Osteoblast (primary cell): ENCODE results near the gene PTGR3. TPM values are rescaled to one million over a fixed set of nuclear protein-coding genes. Genes with fewer than 3 reads are reported as not detected.

ENCODE experiments used
- DNase-seq: peaks from one replicate; pipeline ENCODE4 v3.0.0; 2011; ENCODE audit warnings: low spot score, mixed read lengths; ENCODE audit not compliant: insufficient read length; ENCODE audit errors: missing footprints
- H2AFZ ChIP-seq: 2 replicates; pipeline ENCODE4 v1.6.0; 2011; ENCODE audit warnings: mild to moderate bottlenecking, low read length
- H3K27ac ChIP-seq: 2 replicates; pipeline ENCODE4 v1.5.1; 2011; ENCODE audit warnings: mild to moderate bottlenecking, low read depth, low read length, moderate library complexity
- H3K27me3 ChIP-seq: 2 replicates; pipeline ENCODE4 v1.6.0; 2012; ENCODE audit warnings: mild to moderate bottlenecking, control low read depth, inconsistent platforms, low read length, moderate library complexity; ENCODE audit not compliant: insufficient read depth
- H3K36me3 ChIP-seq: 2 replicates; pipeline ENCODE4 v1.5.1; 2011; ENCODE audit warnings: mild to moderate bottlenecking, low read length, control low read depth, moderate library complexity; ENCODE audit not compliant: insufficient read depth
- H3K4me1 ChIP-seq: 2 replicates; pipeline ENCODE4 v1.5.1; 2011; ENCODE audit warnings: mild to moderate bottlenecking, low read length, control low read depth, moderate library complexity; ENCODE audit not compliant: insufficient read depth
- H3K4me2 ChIP-seq: 2 replicates; pipeline ENCODE4 v1.6.0; 2011; ENCODE audit warnings: mild to moderate bottlenecking, low read length; ENCODE audit not compliant: insufficient read depth
- H3K4me3 ChIP-seq: fragments of 200-600 bp; sonication (generic); 3 replicates; pipeline ENCODE4 v1.5.1; 2012; ENCODE audit warnings: mild to moderate bottlenecking, low read length, inconsistent platforms; ENCODE audit not compliant: insufficient read depth
- H3K79me2 ChIP-seq: 2 replicates; pipeline ENCODE4 v1.6.0; 2012; ENCODE audit warnings: mild to moderate bottlenecking, low read length, control low read depth, inconsistent platforms; ENCODE audit not compliant: insufficient read depth
- H3K9me3 ChIP-seq: 2 replicates; pipeline ENCODE4 v1.5.1; 2011; ENCODE audit warnings: low read depth, low read length, control low read depth
- H4K20me1 ChIP-seq: 2 replicates; pipeline ENCODE4 v1.6.0; 2012; ENCODE audit warnings: mild to moderate bottlenecking, low read length, control low read depth; ENCODE audit not compliant: insufficient read depth
- total RNA-seq: library from RNA; depleted of rRNA; stranded (reverse); fragments of >200 nt; gene quantifications from 2 replicates; pipeline ENCODE4 v1.2.3, GENCODE V29; 2012
- TF ChIP-seq, protein P1 (sequence below): IDR thresholded peaks from 2 replicates; pipeline ENCODE4 v1.5.1; 2011; ENCODE audit warnings: mild to moderate bottlenecking, low read depth, low read length, moderate library complexity; ENCODE audit errors: extremely low read depth

PTGR3 gene
- total RNA-seq, 1 donor: 8.3 TPM

DNA sequence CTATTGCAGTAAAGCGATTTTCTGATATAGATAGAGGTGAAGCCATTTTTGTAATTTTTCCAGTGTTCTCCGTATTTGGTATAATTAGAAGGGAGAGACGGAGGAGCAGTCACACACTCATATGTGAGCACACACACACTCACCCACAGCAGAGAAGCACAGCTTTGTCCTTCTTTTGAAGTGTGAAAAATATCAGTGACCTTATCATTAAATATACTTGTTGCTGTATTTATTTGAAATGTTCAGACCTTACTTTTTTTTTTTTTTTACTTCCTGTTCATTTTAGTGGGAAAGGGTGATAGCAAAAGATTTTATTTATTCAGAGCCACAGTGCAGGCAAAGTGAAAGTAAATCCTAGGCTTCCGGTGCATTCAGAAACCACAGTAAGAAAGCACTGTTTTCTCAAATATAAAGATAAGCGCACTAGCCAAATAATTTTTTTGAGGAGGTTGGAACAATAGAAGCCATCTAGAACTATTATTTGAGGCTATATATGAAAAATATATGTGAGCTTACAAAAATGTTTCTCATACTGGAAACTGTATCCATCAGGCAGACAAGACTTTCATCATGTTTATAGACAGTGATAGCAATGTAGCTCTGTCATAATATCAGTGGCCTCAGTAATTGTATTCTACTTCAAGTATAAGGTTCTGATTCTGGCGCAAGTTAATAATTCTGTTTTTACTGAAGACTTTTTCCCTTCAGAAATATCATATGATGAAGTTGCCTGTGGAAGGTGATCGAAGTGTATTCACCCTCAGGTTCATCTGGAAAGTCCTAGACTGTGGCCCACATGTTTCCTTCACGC is 38.9 kb upstream of the PTGR3 start:
- peaks cover 59% of the 10 kb centered on the region for H3K79me2 ChIP-seq
- no peaks in the 10 kb centered on the region for H4K20me1 ChIP-seq
- peak overlapping the region; percentile 69 for H3K4me3 ChIP-seq
- no peaks in the 10 kb centered on the region for H3K27me3 ChIP-seq
- H2AFZ ChIP-seq: peak overlapping the region; percentile 97
- H3K9me3 ChIP-seq: no peaks in the 10 kb centered on the region
- peak overlapping the region; percentile 95 for H3K4me2 ChIP-seq
- peak; percentile 93 for DNase-seq
- H3K27ac ChIP-seq: peak overlapping the region; percentile 91
- TF ChIP-seq, protein P1, sequence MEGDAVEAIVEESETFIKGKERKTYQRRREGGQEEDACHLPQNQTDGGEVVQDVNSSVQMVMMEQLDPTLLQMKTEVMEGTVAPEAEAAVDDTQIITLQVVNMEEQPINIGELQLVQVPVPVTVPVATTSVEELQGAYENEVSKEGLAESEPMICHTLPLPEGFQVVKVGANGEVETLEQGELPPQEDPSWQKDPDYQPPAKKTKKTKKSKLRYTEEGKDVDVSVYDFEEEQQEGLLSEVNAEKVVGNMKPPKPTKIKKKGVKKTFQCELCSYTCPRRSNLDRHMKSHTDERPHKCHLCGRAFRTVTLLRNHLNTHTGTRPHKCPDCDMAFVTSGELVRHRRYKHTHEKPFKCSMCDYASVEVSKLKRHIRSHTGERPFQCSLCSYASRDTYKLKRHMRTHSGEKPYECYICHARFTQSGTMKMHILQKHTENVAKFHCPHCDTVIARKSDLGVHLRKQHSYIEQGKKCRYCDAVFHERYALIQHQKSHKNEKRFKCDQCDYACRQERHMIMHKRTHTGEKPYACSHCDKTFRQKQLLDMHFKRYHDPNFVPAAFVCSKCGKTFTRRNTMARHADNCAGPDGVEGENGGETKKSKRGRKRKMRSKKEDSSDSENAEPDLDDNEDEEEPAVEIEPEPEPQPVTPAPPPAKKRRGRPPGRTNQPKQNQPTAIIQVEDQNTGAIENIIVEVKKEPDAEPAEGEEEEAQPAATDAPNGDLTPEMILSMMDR: no peak
- peaks cover 22% of the 10 kb centered on the region for H3K4me1 ChIP-seq
- H3K36me3 ChIP-seq: no peaks in the 10 kb centered on the region

DNA sequence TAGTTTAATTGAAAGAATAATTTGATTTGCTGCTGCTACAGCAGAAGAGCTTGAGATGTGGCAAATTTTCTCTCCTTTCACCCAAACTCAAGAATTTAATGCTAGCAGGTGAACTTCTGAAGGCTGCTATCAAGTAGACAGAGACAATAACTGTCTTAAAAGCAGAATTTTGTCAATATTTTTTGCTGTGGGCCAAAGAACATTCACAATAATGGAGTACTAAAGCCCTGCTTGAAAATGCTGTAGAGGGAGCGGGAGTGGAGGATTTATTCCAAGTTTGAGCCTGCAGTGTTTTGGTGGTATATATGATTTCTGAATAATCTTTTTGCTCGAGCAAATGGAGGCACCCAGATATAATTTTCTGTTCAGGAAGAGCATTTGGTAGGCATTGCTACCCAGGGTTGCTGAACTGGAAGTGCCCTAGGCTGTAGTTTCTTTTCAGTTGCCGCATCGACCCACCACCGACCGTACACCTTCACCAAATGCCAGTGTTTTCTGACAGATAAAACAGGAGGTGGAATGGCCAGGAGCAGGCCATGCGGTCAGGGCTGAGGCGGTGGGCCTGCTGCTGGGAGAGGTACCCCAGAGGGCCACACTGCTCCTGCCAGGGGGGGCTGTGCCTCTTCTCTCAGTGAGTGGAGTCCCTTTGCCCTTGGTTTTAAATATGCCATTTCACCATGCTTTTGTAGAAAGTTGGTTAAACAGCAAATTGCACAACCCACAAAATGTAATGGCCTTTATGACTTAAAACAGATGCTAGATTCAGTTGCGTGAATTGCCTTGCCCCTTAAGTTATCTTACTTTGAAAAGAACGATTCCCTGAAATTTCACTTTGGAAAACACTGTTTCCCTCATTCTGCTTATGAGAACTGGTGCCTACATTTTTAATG is 38.0 kb upstream of the PTGR3 start:
- Histone ChIP-seq H3K36me3 (no peaks in the 10 kb centered on the region), H4K20me1 (no peaks in the 10 kb centered on the region), H2AFZ (peak overlapping the region; percentile 97), H3K79me2 (peaks cover 55% of the 10 kb centered on the region), H3K4me1 (peaks cover 22% of the 10 kb centered on the region), H3K4me3 (peak overlapping the region; percentile 69), H3K27me3 (no peaks in the 10 kb centered on the region), H3K4me2 (peak overlapping the region; percentile 95), H3K9me3 (no peaks in the 10 kb centered on the region), H3K27ac (peak overlapping the region; percentile 91)
- DNase-seq: peak; percentile 88
- TF ChIP-seq, protein P1: no peak

DNA sequence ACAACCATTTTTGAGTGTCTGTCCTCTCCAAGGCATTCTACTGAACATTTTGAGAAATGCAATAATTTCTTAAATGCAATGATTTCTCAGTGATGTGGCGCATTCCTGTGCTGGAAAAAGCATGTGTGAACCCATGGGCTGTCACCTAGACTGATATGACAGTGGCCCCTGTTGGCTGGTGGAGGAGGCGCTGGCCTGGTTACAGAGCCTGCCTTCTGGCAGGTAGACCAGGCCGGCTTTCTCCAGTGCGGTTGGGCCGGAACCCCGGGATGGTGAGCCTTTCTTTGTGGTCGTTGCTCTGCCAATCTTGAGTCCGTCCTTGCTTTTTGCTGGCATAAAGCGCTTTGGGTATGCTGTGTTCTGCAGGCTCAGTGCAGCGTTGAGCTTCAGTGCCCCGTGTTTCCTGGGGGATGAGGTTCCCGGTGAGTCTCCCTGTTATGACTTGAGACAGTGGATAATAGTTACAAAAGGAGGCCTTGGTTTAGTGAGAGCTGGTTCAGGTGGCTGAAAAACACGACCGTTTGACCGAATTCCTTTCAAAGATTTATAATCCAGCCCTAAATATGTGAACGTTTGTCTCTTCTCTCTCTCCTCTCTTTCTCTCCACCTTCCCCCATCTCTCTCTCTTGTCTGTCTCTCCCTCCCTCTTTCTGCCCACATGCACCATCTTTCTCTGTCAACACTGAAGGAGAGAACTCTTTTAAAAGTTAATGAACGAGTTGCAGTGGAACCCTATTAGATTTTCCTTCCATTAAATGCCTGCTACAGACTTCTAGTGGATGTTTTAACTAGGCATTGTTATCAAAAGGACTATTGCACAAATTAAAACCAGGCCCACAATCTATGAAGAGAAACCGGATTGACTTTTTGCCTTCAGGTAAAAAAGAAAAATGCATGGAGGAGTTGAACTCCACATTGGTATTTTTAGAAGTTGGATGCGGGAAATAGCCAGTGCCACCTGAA is 35.7 kb upstream of the PTGR3 start:
- H3K4me3 ChIP-seq: no peak overlapping the region
- no peak for DNase-seq
- H3K9me3 ChIP-seq: no peaks in the 10 kb centered on the region
- peaks cover 44% of the 10 kb centered on the region for H3K79me2 ChIP-seq
- no peaks in the 10 kb centered on the region for H3K36me3 ChIP-seq
- peak overlapping the region; percentile 30 for H2AFZ ChIP-seq
- H3K27me3 ChIP-seq: no peaks in the 10 kb centered on the region
- H3K4me1 ChIP-seq: peaks cover 19% of the 10 kb centered on the region
- H3K27ac ChIP-seq: no peak overlapping the region
- peaks cover 4% of the 10 kb centered on the region for H4K20me1 ChIP-seq
- TF ChIP-seq, protein P1: peak; percentile 15
- no peak overlapping the region for H3K4me2 ChIP-seq
